WTC11 (cell line): ENCODE data around the gene MUC6.

Source experiments
- HMGA2 ChIP-seq: fragments of 250-450 bp; sonication (Bioruptor Pico); IDR thresholded peaks from 2 replicates; pipeline ENCODE4 v1.4.0; 2021; ENCODE audit warnings: mild to moderate bottlenecking, moderate library complexity
- MAX ChIP-seq: sonication (generic); formaldehyde crosslinking; IDR thresholded peaks from 2 replicates; pipeline ENCODE4 v1.8.0; 2022; ENCODE audit warnings: mild to moderate bottlenecking, missing genetic modification reagents

- TF ChIP-seq MAX (CRISPR knock-in tag) (no peak), HMGA2 (CRISPR knock-in tag) (no peak)
Observed at GRCh38 chr11:970319-970871, 66.1 kb downstream of the MUC6 start.
